Bone marrow (tissue), 2 donors: Measurements from ENCODE around the gene PDK3.

Source experiments
- DNase-seq, 2 donors: peaks; one replicate each; lab custom pipeline; 2025; lab: John Stamatoyannopoulos, UW

PDK3 gene

DNA sequence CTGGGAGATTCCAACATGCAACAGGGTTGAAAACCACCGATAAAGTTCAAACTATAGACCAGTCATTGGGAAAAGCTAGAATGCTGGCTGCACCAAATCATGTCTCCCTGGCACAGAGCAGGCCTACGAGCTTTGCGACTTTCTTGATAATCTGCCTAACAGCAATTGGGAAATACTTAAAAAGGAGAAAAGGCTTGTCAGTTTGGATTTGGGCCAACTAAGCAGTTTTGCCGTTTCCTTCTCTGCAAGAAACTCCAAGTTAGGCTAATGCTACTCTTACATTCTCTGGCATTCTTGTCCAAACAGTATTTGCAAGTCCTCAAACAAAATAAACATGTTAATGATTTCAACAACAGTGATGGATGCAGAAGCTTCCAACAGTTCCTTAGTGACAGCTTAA is 87.9 kb downstream of the PDK3 start:
- DNase-seq, result no peak

DNA sequence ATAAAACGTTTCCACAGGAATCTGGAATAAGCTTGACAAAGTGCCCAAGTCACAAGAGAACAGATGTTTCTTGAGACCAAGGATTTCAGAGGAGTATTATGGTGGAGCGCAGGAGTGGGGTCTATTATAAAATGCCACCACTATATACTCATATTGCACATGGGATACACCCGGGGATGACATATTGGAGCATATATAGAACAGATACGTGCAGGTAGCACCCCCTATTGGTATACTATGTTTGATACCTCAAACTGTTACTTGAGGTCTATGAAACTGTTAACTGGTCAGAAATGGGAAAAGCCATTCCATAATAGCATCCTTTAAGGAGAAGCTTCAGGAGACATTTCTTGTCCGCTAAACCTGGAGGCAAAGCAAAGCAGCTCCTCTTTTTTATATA is 96.0 kb downstream of the PDK3 start:
- no peak for DNase-seq

DNA sequence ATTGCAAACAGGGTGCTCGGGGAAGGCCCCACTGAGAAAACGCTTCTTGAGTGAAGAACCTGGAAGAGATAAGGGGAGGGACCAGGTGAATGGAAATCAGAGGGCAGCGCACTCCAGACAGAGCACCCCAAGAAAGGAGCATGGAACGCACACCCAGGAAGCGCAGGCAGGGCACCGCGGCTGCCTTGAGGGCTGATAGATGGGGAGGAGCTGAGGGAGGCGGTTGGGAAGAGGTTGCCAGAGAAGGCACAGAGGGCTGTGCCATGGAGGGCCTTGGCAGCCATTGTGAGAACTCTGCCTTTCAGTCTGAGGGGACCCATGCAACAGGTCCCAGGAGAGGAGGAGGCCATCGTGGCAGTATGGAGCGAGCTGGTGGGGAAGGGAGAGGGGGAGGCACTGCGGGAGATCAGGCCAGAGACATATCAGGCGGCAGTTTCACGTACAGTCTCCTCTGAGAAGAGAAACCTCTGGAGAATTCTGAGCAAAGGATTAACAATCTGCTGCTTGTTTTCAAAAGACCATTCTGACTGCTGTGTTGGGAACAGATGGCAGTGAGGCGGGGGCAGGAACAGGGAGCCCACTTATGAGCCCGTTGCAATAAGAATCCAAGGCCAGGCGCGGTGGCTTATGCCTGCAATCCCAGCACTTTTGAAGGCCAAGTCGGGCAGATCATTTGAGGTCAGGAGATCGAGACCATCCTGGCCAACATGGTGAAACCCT is 98.4 kb downstream of the PDK3 start:
- DNase-seq, result no peak

DNA sequence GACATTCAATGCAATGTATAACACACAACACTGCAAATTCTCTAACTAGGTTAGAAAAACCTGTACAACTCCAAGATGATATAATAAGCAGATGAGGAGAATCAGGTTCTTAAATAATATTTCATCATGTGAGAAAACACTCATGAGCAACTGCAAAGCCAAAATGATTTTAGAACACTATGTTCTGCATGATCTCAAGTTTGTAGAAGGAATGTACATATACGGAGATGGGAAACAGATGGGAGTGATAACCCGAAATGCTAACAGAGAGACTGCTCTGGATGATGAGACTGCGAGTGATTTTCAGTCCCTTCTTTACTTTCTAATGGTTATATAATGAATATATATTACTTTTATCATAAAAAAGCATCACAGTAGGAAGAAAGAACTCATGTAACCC is 101.2 kb downstream of the PDK3 start:
- DNase-seq, result no peak

DNA sequence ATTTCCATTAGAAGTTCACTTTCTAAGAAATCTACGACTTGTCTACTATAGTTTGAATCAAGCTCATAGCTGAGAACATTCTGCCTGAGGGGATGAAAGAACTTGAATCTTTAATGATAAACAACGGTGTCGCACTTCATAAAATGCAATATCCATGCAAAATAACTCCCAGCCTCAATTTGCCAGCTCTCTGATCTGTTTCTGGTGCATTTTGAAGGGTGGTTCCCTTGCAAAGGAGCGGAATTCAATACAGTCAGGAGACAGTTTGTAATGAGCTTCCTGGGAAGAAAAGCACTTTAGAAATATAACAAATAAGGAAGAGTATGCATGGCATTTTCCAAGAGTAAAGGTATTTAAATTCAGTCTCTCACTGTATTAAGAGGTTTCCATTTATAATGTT is 102.1 kb downstream of the PDK3 start:
- DNase-seq, result no peak

DNA sequence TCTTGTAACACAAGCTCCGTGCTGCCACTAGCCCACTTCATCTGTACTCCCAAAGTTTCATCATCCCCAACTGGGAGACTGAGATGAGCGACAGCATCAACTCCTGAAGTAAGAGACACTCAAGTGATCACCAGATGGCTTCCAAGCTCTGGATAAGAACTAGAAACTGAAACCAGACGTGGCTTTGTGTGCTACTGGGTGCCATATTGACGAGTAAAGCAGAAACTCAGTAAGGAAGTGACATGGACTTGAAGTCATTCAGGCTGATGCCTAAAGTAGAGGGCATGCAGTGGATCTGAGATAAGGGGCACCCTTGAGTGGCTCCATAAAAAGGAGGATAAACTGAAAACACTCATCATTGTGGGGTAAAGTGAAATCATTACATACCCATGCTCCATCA is 109.7 kb downstream of the PDK3 start:
- no peak for DNase-seq

DNA sequence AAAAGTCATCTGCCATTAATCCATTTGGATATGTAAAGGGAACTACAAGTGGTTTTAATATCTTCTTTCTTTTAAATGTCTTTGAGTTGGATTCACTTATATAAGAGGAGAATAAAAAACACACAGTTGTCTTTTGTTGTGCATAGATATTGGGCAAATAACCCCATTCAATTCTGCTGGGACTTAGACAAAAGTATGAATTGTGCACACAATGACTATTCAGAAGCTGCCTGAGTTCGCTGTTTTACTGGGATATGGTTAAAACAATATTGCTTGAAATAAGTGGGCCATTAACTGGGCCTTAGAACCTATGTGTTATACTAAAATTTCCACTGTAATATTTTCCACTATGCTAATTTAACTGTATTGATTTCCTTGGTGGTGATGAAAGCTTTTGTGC is 110.4 kb downstream of the PDK3 start:
- no peak for DNase-seq

DNA sequence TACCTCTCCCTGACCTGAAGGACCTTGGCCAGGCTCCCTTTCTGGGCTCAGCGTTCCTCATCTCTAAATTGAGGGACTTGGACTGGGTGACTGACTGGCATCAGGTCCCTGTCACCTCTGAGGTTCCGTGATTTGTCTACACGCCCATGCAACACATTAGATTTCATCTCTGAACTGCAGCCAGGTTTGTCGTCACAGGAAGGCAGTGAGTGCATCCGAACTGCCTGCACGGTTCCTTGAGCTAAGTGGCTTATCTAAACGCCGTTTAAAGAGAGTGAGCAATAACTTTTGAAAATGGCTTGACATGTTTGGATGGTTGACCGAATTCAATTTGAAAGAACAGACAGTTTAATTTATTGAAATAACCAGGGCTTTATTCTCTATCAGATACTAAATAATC is 112.0 kb downstream of the PDK3 start:
- DNase-seq, result no peak
